ENCODE results near the gene PRKCA. TPM values are rescaled to one million over a fixed set of nuclear protein-coding genes. Genes with fewer than 3 reads are reported as not detected.

The PRKCA gene
- total RNA-seq, 4 donors from 2014 or later, result 3.9 to 12.1 (median 7.0) TPM

- no peak for TF ChIP-seq CTCF (IDR thresholded peaks at IDR 0.05; ENCODE audit: low read depth)
Measured at GRCh38 chr17:66843627-66844026, 541.2 kb downstream of the PRKCA start.

- TF ChIP-seq CTCF (IDR thresholded peaks at IDR 0.05; ENCODE audit: low read depth), result no peak
Measured at GRCh38 chr17:66847704-66848103, 545.3 kb downstream of the PRKCA start.

- TF ChIP-seq CTCF (IDR thresholded peaks at IDR 0.05; ENCODE audit: low read depth), result no peak
Measured at GRCh38 chr17:66848496-66848895, 546.1 kb downstream of the PRKCA start.

- TF ChIP-seq CTCF (IDR thresholded peaks at IDR 0.05; ENCODE audit: low read depth), result no peak
Measured at GRCh38 chr17:66849032-66849655, 546.7 kb downstream of the PRKCA start.

GRCh38 chr17:66849851-66850580 lies 547.6 kb downstream of the PRKCA start:
- no peak for TF ChIP-seq CTCF (IDR thresholded peaks at IDR 0.05; ENCODE audit: low read depth)

GRCh38 chr17:66850692-66851091 lies 548.3 kb downstream of the PRKCA start:
- no peak for TF ChIP-seq CTCF (IDR thresholded peaks at IDR 0.05; ENCODE audit: low read depth)

GRCh38 chr17:66855204-66855603 lies 552.8 kb downstream of the PRKCA start:
- TF ChIP-seq CTCF (IDR thresholded peaks at IDR 0.05; ENCODE audit: low read depth), result no peak
